Choroid plexus epithelial cell (primary cell): ENCODE results near the gene KPTN.

Source experiments
- DNase-seq: peaks from one replicate; pipeline ENCODE4 v3.0.0-alpha.2; 2010; ENCODE audit warnings: low read depth
- H3K4me3 ChIP-seq: 2 replicates; pipeline ENCODE4 v1.5.1; 2011; ENCODE audit warnings: low read depth, mild to moderate bottlenecking, control low read depth, low read length, moderate library complexity
- TF ChIP-seq, protein P1 (sequence below): conservative IDR thresholded peaks from 2 replicates; pipeline ENCODE4 v1.5.1; 2011; ENCODE audit warnings: low read depth, mild to moderate bottlenecking, control low read depth, inconsistent platforms, low read length, moderate library complexity

The KPTN gene

DNA sequence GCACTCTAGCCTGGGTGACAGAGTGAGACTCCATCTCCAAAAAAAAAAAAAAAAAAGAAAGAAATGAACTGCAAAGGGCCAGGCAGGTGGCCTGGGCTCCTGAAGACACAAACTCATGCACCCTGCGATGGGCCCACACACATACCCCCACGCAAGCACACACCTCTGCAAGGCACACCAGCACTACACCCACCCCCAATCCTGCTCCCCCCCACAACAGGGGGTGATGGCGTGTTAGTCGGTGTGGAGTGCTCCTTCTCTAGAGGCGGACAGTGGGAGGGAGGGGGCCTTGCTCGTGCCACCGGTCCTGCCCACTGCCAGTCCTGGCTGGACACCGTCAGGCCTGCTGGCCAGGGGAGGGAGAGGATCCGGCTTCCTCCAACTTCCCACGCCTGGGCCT lies 10.7 kb downstream of the KPTN start:
- no peak overlapping the region for H3K4me3 ChIP-seq
- TF ChIP-seq, protein P1, sequence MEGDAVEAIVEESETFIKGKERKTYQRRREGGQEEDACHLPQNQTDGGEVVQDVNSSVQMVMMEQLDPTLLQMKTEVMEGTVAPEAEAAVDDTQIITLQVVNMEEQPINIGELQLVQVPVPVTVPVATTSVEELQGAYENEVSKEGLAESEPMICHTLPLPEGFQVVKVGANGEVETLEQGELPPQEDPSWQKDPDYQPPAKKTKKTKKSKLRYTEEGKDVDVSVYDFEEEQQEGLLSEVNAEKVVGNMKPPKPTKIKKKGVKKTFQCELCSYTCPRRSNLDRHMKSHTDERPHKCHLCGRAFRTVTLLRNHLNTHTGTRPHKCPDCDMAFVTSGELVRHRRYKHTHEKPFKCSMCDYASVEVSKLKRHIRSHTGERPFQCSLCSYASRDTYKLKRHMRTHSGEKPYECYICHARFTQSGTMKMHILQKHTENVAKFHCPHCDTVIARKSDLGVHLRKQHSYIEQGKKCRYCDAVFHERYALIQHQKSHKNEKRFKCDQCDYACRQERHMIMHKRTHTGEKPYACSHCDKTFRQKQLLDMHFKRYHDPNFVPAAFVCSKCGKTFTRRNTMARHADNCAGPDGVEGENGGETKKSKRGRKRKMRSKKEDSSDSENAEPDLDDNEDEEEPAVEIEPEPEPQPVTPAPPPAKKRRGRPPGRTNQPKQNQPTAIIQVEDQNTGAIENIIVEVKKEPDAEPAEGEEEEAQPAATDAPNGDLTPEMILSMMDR: no peak
- no peak for DNase-seq

- DNase-seq: peak; percentile 84
- TF ChIP-seq, protein P1: no peak
- no peak within 1 kb of the TSS for H3K4me3 ChIP-seq
These were observed 12.1 kb downstream of the KPTN start, which contains the start of gene SLC8A2 for GRCh38 chr19:47471733-47472457. Gene SLC8A2, minus strand, starts transcription at chr19:47471893. Its CDS starts 5,490 bp downstream, at chr19:47466403.

GRCh38 chr19:47471381-47471732 lies 12.7 kb downstream of the KPTN start:
- no peak for DNase-seq
- no peak overlapping the region for H3K4me3 ChIP-seq
- TF ChIP-seq, protein P1: no peak

DNA sequence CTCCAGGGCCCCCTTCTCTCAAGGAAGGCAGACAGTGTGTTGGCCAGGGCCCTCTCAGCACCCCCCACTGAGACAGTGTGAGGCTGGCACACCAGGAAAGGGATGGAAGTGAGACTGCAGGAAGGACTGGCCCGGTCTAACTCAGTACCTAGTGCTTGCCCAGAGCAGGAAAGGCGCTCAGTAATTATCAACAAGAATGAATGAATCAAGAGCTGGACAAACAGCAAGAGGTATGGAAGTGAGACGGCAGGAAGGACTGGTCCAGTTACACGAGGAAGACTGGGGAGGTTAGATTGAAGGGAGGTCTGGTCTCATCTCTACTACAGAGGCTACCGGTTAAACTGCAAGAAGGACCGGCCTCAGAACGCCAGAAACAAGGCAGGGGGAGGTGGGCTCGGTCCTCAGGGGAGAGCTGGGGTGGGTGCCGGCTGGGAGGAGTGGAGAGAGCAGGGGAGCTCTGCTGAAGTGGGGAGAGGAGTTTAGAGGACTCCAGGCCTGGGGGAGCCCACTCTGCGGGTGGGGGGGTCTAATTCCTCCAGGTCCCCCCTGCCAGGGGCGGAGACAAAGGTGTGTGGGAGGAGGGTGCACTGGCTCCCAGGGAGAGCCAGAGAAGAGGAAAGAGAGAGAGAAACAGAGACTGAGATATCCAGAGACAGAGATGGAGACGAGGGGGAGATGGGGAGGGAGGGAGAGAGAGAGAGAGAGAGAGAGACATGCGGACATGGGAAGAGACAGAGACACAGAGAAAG lies 13.4 kb downstream of the KPTN start:
- H3K4me3 ChIP-seq: no peak overlapping the region
- no peak for DNase-seq
- TF ChIP-seq, protein P1: no peak

DNA sequence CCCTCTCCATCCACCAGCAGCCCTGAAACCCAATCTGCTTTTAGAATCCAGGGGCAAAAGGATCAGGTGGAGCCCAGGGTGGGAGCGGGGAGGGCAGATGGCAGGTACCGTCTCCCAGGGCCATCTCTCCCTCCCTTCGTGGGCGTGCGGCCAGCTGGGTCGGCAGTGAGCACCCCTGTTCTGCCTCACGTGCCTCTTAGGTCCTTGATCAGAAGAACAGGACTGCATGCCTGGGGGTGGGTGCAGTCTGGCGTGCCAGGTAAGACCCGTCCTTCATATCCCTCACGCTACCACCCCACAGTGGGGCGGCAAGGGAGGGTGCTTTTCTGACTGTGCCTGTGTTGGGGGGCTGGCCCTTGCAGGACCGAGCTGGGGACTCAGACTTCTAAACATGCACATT lies 14.3 kb downstream of the KPTN start:
- no peak for DNase-seq
- TF ChIP-seq, protein P1: no peak
- H3K4me3 ChIP-seq: no peak overlapping the region

- DNase-seq: no peak
- no peak overlapping the region for H3K4me3 ChIP-seq
- TF ChIP-seq, protein P1: no peak
These were observed 14.7 kb downstream of the KPTN start for GRCh38 chr19:47469363-47469700.
